Ishikawa (cell line): Measurements from ENCODE around the gene KRTAP10-1.

Experiments used
- CEBPB ChIP-seq: IDR thresholded peaks from 2 replicates; pipeline ENCODE4 v1.6.1; 2012
- CREB1 ChIP-seq: IDR thresholded peaks from 2 replicates; pipeline ENCODE4 v1.6.1; 2012; ENCODE audit warnings: low read depth
- EGR1 ChIP-seq: IDR thresholded peaks from 2 replicates; pipeline ENCODE4 v1.6.1; 2012
- EP300 ChIP-seq: IDR thresholded peaks from 2 replicates; pipeline ENCODE4 v1.6.1; 2012; ENCODE audit warnings: borderline replicate concordance
- FOXM1 ChIP-seq: IDR thresholded peaks from 2 replicates; pipeline ENCODE4 v1.6.1; 2012; ENCODE audit warnings: low read depth, borderline replicate concordance
- MAX ChIP-seq: IDR thresholded peaks from 2 replicates; pipeline ENCODE4 v1.6.1; 2012
- NFIC ChIP-seq: IDR thresholded peaks from 2 replicates; pipeline ENCODE4 v1.6.1; 2012
- RAD21 ChIP-seq: IDR thresholded peaks from 2 replicates; pipeline ENCODE4 v1.6.1; 2012; ENCODE audit warnings: low read depth
- TAF1 ChIP-seq: IDR thresholded peaks from 2 replicates; pipeline ENCODE4 v1.6.1; 2012; ENCODE audit warnings: low read depth, mild to moderate bottlenecking
- YY1 ChIP-seq: IDR thresholded peaks from 2 replicates; pipeline ENCODE4 v1.6.1; 2012; ENCODE audit warnings: low read depth
- ZBTB7A ChIP-seq: IDR thresholded peaks from 2 replicates; pipeline ENCODE4 v1.6.1; 2012; ENCODE audit warnings: low read depth
- TF ChIP-seq, protein P1 (sequence below): IDR thresholded peaks from 2 replicates; pipeline ENCODE4 v1.6.1; 2012; ENCODE audit warnings: low read depth, mild to moderate bottlenecking
- TF ChIP-seq, protein P2 (sequence below): IDR thresholded peaks from 2 replicates; pipeline ENCODE4 v1.6.1; 2012

DNA sequence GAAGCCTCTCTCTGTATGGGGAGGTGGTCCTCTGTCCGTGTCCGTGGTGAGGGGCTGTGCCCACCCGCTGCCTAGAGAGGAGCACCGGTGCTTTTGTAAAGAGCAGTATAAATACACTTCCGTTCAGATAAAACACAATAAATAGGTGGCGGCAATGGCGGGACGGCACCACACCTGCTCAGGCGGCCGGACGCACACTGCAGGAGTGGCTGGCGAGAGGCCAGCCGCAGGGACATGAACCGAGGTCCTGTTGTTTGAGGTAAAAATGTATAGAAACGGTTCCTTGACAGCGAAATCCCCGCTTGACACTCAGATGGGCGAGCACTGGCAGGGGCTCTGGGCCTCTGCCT lies 40.8 kb downstream of the KRTAP10-1 start:
- TF ChIP-seq MAX (no peak), TAF1 (no peak), NFIC (no peak), EP300 (no peak), YY1 (no peak), CREB1 (no peak), RAD21 (no peak), CEBPB (no peak), FOXM1 (no peak), ZBTB7A (no peak), EGR1 (no peak)
- TF ChIP-seq, protein P1, sequence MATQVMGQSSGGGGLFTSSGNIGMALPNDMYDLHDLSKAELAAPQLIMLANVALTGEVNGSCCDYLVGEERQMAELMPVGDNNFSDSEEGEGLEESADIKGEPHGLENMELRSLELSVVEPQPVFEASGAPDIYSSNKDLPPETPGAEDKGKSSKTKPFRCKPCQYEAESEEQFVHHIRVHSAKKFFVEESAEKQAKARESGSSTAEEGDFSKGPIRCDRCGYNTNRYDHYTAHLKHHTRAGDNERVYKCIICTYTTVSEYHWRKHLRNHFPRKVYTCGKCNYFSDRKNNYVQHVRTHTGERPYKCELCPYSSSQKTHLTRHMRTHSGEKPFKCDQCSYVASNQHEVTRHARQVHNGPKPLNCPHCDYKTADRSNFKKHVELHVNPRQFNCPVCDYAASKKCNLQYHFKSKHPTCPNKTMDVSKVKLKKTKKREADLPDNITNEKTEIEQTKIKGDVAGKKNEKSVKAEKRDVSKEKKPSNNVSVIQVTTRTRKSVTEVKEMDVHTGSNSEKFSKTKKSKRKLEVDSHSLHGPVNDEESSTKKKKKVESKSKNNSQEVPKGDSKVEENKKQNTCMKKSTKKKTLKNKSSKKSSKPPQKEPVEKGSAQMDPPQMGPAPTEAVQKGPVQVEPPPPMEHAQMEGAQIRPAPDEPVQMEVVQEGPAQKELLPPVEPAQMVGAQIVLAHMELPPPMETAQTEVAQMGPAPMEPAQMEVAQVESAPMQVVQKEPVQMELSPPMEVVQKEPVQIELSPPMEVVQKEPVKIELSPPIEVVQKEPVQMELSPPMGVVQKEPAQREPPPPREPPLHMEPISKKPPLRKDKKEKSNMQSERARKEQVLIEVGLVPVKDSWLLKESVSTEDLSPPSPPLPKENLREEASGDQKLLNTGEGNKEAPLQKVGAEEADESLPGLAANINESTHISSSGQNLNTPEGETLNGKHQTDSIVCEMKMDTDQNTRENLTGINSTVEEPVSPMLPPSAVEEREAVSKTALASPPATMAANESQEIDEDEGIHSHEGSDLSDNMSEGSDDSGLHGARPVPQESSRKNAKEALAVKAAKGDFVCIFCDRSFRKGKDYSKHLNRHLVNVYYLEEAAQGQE = no peak
- TF ChIP-seq, protein P2, sequence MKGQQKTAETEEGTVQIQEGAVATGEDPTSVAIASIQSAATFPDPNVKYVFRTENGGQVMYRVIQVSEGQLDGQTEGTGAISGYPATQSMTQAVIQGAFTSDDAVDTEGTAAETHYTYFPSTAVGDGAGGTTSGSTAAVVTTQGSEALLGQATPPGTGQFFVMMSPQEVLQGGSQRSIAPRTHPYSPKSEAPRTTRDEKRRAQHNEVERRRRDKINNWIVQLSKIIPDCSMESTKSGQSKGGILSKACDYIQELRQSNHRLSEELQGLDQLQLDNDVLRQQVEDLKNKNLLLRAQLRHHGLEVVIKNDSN = no peak
